Testis (tissue), 3 donors: ENCODE results near the gene CPLX3. TPM values are rescaled to one million over a fixed set of nuclear protein-coding genes. Genes with fewer than 3 reads are reported as not detected.
A peak's percentile ranks its signal among the peaks of the same experiment; 100 is the strongest.

ENCODE experiments used
- DNase-seq: peaks from one replicate; pipeline ENCODE4 v3.0.0-alpha.2; 2019
- H3K27ac ChIP-seq, 2 donors: fragments of 200-600 bp; sonication (generic); one replicate each; pipeline ENCODE4 v1.5.1; 2019
- H3K27me3 ChIP-seq: fragments of 200-600 bp; sonication (generic); one replicate; pipeline ENCODE4 v1.5.1; 2019
- H3K36me3 ChIP-seq: fragments of 200-600 bp; sonication (generic); one replicate; pipeline ENCODE4 v1.5.1; 2017; ENCODE audit warnings: low read depth; ENCODE audit errors: missing control alignments
- H3K4me1 ChIP-seq: fragments of 200-600 bp; sonication (generic); one replicate; pipeline ENCODE4 v1.5.1; 2019
- H3K4me3 ChIP-seq, 2 donors: fragments of 200-600 bp; sonication (generic); one replicate each; pipeline ENCODE4 v1.5.1; 2017 to 2019
- H3K9me3 ChIP-seq: fragments of 200-600 bp; sonication (generic); one replicate; pipeline ENCODE4 v1.5.1; 2017
- CTCF ChIP-seq, 3 experiments: fragments of 450-650 bp in 2 of 3; fragments of 200-600 bp in 1 of 3; sonication (generic) in 1 of 3; IDR thresholded peaks; one replicate each; pipeline ENCODE4 v1.5.1; 2016 to 2019; ENCODE audit warnings: antibody characterized with exemption in 3 of 3, mild to moderate bottlenecking in 2 of 3, moderate library complexity in 1 of 3
- POLR2A ChIP-seq: fragments of 450-650 bp; IDR thresholded peaks from one replicate; pipeline ENCODE4 v1.6.1; 2017; ENCODE audit warnings: antibody characterized with exemption, mild to moderate bottlenecking, moderate library complexity
- WGBS, 2 donors: methylation state at CpG; one replicate each; pipeline ENCODE4 v1.1.5; 2018; 5-methylcytosine and 5-hydroxymethylcytosine counted together
- intact Hi-C: fragments of 100-400 bp; cut with DNase I; formaldehyde crosslinking; loops from one replicate; pipeline ENCODE4 v1.15.1; 2023; ENCODE audit warnings: low total_unique reads
- polyA plus RNA-seq: library from polyadenylated mRNA; stranded (reverse); fragments of 350-450 nt; fragmentation: Illumina TruSeq; extraction: RNeasy Lipid Tissue Mini Kit (QIAGEN cat#74804); gene quantifications from one replicate; pipeline ENCODE4 v1.2.3, GENCODE V29; 2014; ENCODE audit warnings: low read depth, low replicate concordance; ENCODE audit not compliant: insufficient read depth
- total RNA-seq, 2 donors: library from RNA; depleted of rRNA; stranded (reverse); fragments of >200 nt; gene quantifications; one replicate each; pipeline ENCODE4 v1.2.3, GENCODE V29; 2016

Gene CPLX3
- total and polyA plus RNA-seq, 3 donors from 2014 or later: 3.6 to 5.7 (median 3.7) TPM

- Histone ChIP-seq H3K27me3 (no peaks in the 10 kb centered on the region), H3K27ac (no peak overlapping the region), H3K4me3 (no peak overlapping the region), H3K4me1 (peaks cover 30% of the 10 kb centered on the region), H3K9me3 (no peaks in the 10 kb centered on the region), H3K36me3 (no peaks in the 10 kb centered on the region)
- 86 to 90% methylated on average over 9 of the region's 9 CpGs for WGBS, 2 donors
- intact Hi-C loops: loop anchor here (5.0 kb wide), 1 partner anchor 59 kb away; the partner anchor contains the start of gene CSK
- DNase-seq: no peak
- TF ChIP-seq CTCF (IDR thresholded peaks at IDR 0.05) (no peak), POLR2A (no peak)
Observed at GRCh38 chr15:74840851-74841775, 14.7 kb downstream of the CPLX3 start.

GRCh38 chr15:74841891-74842373, 15.5 kb downstream of the CPLX3 start:
- no peak for DNase-seq
- Histone ChIP-seq H3K36me3 (no peaks in the 10 kb centered on the region), H3K4me1 (peaks cover 30% of the 10 kb centered on the region), H3K27me3 (no peaks in the 10 kb centered on the region), H3K27ac (no peak overlapping the region), H3K4me3 (peak overlapping the region in 1 of 2 donors; percentile 84), H3K9me3 (no peaks in the 10 kb centered on the region)
- TF ChIP-seq CTCF (IDR thresholded peaks at IDR 0.05): no peak
- TF ChIP-seq POLR2A: no peak
- 67% methylated on average over 11 to 14 of the region's 14 CpGs for WGBS, 2 donors
- intact Hi-C loops: loop anchor here (5.0 kb wide), 1 partner anchor 60 kb away; the partner anchor contains the start of gene CSK

- Histone ChIP-seq H3K9me3 (no peaks in the 10 kb centered on the region), H3K36me3 (no peaks in the 10 kb centered on the region), H3K27ac (peak within 1 kb of the TSS; percentile 89), H3K4me3 (peak within 1 kb of the TSS; percentile 75 to 84), H3K27me3 (no peaks in the 10 kb centered on the region), H3K4me1 (peaks cover 30% of the 10 kb centered on the region)
- intact Hi-C loops: loop anchor here (5.0 kb wide), 1 partner anchor 61 kb away; the partner anchor contains the start of gene CSK
- WGBS, 2 donors: 0% methylated on average over 12 to 73 of the region's 84 CpGs
- TF ChIP-seq POLR2A (no peak), CTCF (IDR thresholded peaks at IDR 0.05) (peak; percentile 62 to 88 (median 87))
- peak; percentile 94 for DNase-seq
Observed at GRCh38 chr15:74842581-74843444, 16.4 kb downstream of the CPLX3 start, which contains the start of gene ULK3. Gene ULK3 (minus strand): TSS chr15:74843156. CDS start chr15:74843105, 51 bp downstream.

- DNase-seq: no peak
- H3K36me3 ChIP-seq: no peaks in the 10 kb centered on the region
- peaks cover 30% of the 10 kb centered on the region for H3K4me1 ChIP-seq
- WGBS, 2 donors: 0 to 2% methylated on average over 9 to 18 of the region's 18 CpGs
- no peaks in the 10 kb centered on the region for H3K9me3 ChIP-seq
- H3K27ac ChIP-seq: peak overlapping the region; percentile 89
- no peak for TF ChIP-seq CTCF (IDR thresholded peaks at IDR 0.05)
- no peak for TF ChIP-seq POLR2A
- peak overlapping the region; percentile 75 to 84 for H3K4me3 ChIP-seq
- H3K27me3 ChIP-seq: no peaks in the 10 kb centered on the region
- intact Hi-C loops: loop anchor here (5.0 kb wide), 1 partner anchor 61 kb away; the partner anchor contains the start of gene CSK
Observed at GRCh38 chr15:74843445-74843828, 17.0 kb downstream of the CPLX3 start.
